ENCODE results near the gene SLC38A10. TPM values are rescaled to one million over a fixed set of nuclear protein-coding genes. Genes with fewer than 3 reads are reported as not detected.

SLC38A10 gene
- total and polyA plus RNA-seq, 2 of the 4 experiments (the other 2 are of a cell fraction) = 12.7 to 46.7 TPM

- no peak overlapping the region for H2BK15ac ChIP-seq (ENCODE audit: low read depth, low read length)
- H3K23ac ChIP-seq (ENCODE audit: low read depth, low read length) = peak overlapping the region; percentile 40
- no peak overlapping the region for H3K56ac ChIP-seq (ENCODE audit: extremely low read depth, insufficient read depth, low read length)
- peak overlapping the region; percentile 33; the same call in 1 of the 2 replicates for H3K4me2 ChIP-seq (ENCODE audit: low read depth, low read length)
- H2BK5ac ChIP-seq (ENCODE audit: low read depth, low read length, poor library complexity, severe bottlenecking) = peak overlapping the region; percentile 96
- peak overlapping the region; percentile 100 for H3K9ac ChIP-seq (ENCODE audit: low read depth, low read length)
- no peak overlapping the region for H2BK20ac ChIP-seq (ENCODE audit: low read depth, low read length)
- H4K91ac ChIP-seq (ENCODE audit: insufficient read depth, low read depth, low read length) = no peak overlapping the region
- peak overlapping the region; percentile 60 for H2AK5ac ChIP-seq (ENCODE audit: low read depth, low read length)
- peak overlapping the region; percentile 65 for H2AFZ ChIP-seq (replicated peaks; ENCODE audit: low read length, poor library complexity)
- in situ Hi-C loops (cut with MboI; ENCODE audit: low sequenced_read_pairs) (no loop called here), dilution Hi-C loops (cut with HindIII; ENCODE audit: low sequenced_read_pairs, unreplicated experiment) (no loop called here), intact Hi-C loops (cut with micrococcal nuclease) (no loop called here)
- peak overlapping the region; percentile 100 for H3K27ac ChIP-seq (ENCODE audit: insufficient read depth, low read length)
- POLR2A ChIA-PET (ENCODE audit: unreplicated experiment) = interaction anchor here (1.2 kb wide), 1 partner anchor 51 kb away, joined by 3 read pairs; no protein-coding TSS in a partner anchor
- H4K20me1 ChIP-seq (ENCODE audit: insufficient read depth, low read length) = peaks cover 51% of the 10 kb centered on the region
- DNase-seq (no peak), ATAC-seq (ENCODE audit: low read depth) (no peak)
- peak overlapping the region; percentile 30 to 85 for H4K8ac ChIP-seq (ENCODE audit: low read depth in 2 of 2, low read length in 2 of 2)
- H2BK120ac ChIP-seq (ENCODE audit: low read depth, low read length) = peak overlapping the region; percentile 57
- H3K4me1 ChIP-seq (ENCODE audit: control insufficient read depth, insufficient read depth, low read length) = peaks cover 17% of the 10 kb centered on the region
- TF ChIP-seq MXI1 (IDR thresholded peaks at IDR 0.05; ENCODE audit: borderline replicate concordance, low read depth, low read length) = peak; percentile 26; the same call in 1 of the 2 replicates
- no peak for TF ChIP-seq RCOR1 (IDR thresholded peaks at IDR 0.05; ENCODE audit: insufficient replicate concordance, low read length)
- H3K18ac ChIP-seq (ENCODE audit: low read depth, low read length) = no peak overlapping the region; the same call in 1 of the 2 replicates
- peak overlapping the region; percentile 74; the same call in 1 of the 2 replicates for H4K5ac ChIP-seq (ENCODE audit: low read depth, low read length)
- peaks cover 6% of the 10 kb centered on the region for H3K36me3 ChIP-seq (ENCODE audit: control insufficient read depth, insufficient read depth, low read length)
- 0 out of 2 replicates have a peak, but pooled peaks cover 5% of the 10 kb centered on the region for H3K9me1 ChIP-seq (ENCODE audit: insufficient read depth, low read length)
- BruUV-seq (replicated peaks) = no TSS peak
- H3K79me1 ChIP-seq (ENCODE audit: low read depth in 1 of 2, low read length in 2 of 2) = peaks cover 0 to 25% of the 10 kb centered on the region in 2 experiments; a peak in 3 of 4 replicates
- peak overlapping the region; percentile 86 for H2AK9ac ChIP-seq (replicated peaks; ENCODE audit: low read depth, low read length, poor library complexity)
- H3K4ac ChIP-seq (ENCODE audit: low read depth, low read length) = peak overlapping the region; percentile 57; the same call in 1 of the 2 replicates
- no peaks in the 10 kb centered on the region for H3K27me3 ChIP-seq (ENCODE audit: control insufficient read depth, insufficient read depth, low read length)
- no peaks in the 10 kb centered on the region for H3K9me3 ChIP-seq (ENCODE audit: control insufficient read depth, insufficient read depth, low read length)
- peak overlapping the region; percentile 98 for H3K4me3 ChIP-seq (ENCODE audit: insufficient read depth, low read depth, low read length)
- CTCF ChIA-PET = no interaction called here
- peak overlapping the region; percentile 48; the same call in 1 of the 2 replicates for H3K14ac ChIP-seq (replicated peaks; ENCODE audit: low read depth, low read length)
- 34% methylated on average over 19 of the region's 60 CpGs; no CpG with 5 or more reads in 1 of the 2 experiments for WGBS, 2 experiments (ENCODE audit: extremely low coverage in 2 of 2, insufficient read length in 1 of 2)
Observed at GRCh38 chr17:81340607-81341515, 45.8 kb upstream of the SLC38A10 start.

Data from IMR-90 (cell line).